HepG2 (cell line): ENCODE data around the gene DNAJC12.
"Not testable (repeated sequence)": the region's sequence is repeated elsewhere in the genome, so short reads cannot be mapped to it uniquely, and the experiment has no call there.

Experiments
- MED1 ChIP-seq: sonication (generic); formaldehyde crosslinking; IDR thresholded peaks from 2 replicates; pipeline ENCODE4 v1.4.0; 2020; ENCODE audit warnings: missing genetic modification reagents
- PCBP1 ChIP-seq: fragments of 200-400 bp; formaldehyde crosslinking; IDR thresholded peaks from 2 replicates; pipeline ENCODE4 v1.6.1; 2017; ENCODE audit warnings: mild to moderate bottlenecking, low read depth, low read length, borderline replicate concordance
- PLRG1 ChIP-seq: fragments of 450-650 bp; conservative IDR thresholded peaks from 2 replicates; pipeline ENCODE4 v1.6.1; 2016
- RAD21 ChIP-seq: fragments of 450-650 bp; formaldehyde crosslinking; IDR thresholded peaks from 2 replicates; pipeline ENCODE4 v1.5.0; 2020; ENCODE audit warnings: mild to moderate bottlenecking
- REXO4 ChIP-seq: sonication (generic); formaldehyde crosslinking; IDR thresholded peaks from 2 replicates; pipeline ENCODE4 v1.8.0; 2022; ENCODE audit warnings: missing genetic modification reagents, mild to moderate bottlenecking, borderline replicate concordance
- ZNF367 ChIP-seq: sonication (generic); formaldehyde crosslinking; IDR thresholded peaks from 2 replicates; pipeline ENCODE4 v1.4.0; 2020; ENCODE audit warnings: missing genetic modification reagents, borderline replicate concordance
- ZNF549 ChIP-seq: sonication (generic); formaldehyde crosslinking; IDR thresholded peaks from 2 replicates; pipeline ENCODE4 v1.5.0; 2020; ENCODE audit warnings: missing genetic modification reagents
- TF ChIP-seq, protein P1 (sequence below): IDR thresholded peaks from 2 replicates; pipeline ENCODE4 v1.6.1; 2016

DNA sequence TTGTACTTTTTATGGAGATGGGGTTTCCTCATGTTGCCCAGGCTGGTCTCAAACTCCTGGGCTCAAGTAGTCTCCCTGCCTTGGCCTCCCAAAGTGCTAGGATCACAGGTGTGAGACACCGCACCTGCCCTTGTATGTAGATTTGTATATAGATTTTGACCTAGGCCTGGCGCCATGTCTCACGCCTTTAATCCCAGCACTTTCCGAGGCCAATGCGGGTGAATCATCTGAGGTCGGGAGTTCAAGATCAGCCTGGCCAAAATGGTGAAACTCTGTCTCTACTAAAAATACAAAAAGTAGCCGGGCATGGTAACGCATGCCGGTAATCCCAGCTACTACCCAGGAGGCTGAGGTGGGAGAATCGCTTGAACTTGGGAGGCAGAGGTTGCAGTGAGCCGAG is 39.4 kb upstream of the DNAJC12 start:
- TF ChIP-seq ZNF367; PCBP1; RAD21 (CRISPR knock-in tag); REXO4 (CRISPR knock-in tag); MED1 (CRISPR knock-in tag); ZNF549 (CRISPR knock-in tag); PLRG1: not testable (repeated sequence)
- TF ChIP-seq, protein P1, sequence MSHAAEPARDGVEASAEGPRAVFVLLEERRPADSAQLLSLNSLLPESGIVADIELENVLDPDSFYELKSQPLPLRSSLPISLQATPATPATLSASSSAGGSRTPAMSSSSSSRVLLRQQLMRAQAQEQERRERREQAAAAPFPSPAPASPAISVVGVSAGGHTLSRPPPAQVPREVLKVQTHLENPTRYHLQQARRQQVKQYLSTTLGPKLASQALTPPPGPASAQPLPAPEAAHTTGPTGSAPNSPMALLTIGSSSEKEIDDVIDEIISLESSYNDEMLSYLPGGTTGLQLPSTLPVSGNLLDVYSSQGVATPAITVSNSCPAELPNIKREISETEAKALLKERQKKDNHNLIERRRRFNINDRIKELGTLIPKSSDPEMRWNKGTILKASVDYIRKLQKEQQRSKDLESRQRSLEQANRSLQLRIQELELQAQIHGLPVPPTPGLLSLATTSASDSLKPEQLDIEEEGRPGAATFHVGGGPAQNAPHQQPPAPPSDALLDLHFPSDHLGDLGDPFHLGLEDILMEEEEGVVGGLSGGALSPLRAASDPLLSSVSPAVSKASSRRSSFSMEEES (CRISPR knock-in tag), result not testable (repeated sequence)
